H9 (cell line): ENCODE data around the gene ANKRD40. TPM values are rescaled to one million over a fixed set of nuclear protein-coding genes. Genes with fewer than 3 reads are reported as not detected.

Experiments
- DNase-seq: peaks from one replicate; pipeline ENCODE4 v3.0.0-alpha.2; 2017
- H2AFZ ChIP-seq: one replicate; pipeline ENCODE4 v1.6.1; 2013; ENCODE audit warnings: mild to moderate bottlenecking, low read length, control low read depth, moderate library complexity
- H2AK5ac ChIP-seq: 2 replicates; pipeline ENCODE4 v1.6.1; 2013; ENCODE audit warnings: low read length, control low read depth, mixed read lengths; ENCODE audit not compliant: insufficient read length
- H2BK120ac ChIP-seq: one replicate; pipeline ENCODE4 v1.6.1; 2013; ENCODE audit warnings: low read depth, mild to moderate bottlenecking, low read length, control low read depth, inconsistent platforms; ENCODE audit not compliant: poor library complexity, severe bottlenecking
- H2BK12ac ChIP-seq: 2 replicates; pipeline ENCODE4 v1.6.1; 2013; ENCODE audit warnings: low read length, control low read depth, mixed read lengths, low read depth; ENCODE audit not compliant: insufficient read length
- H2BK15ac ChIP-seq: 2 replicates; pipeline ENCODE4 v1.6.1; 2013; ENCODE audit warnings: low read depth, low read length, control low read depth
- H2BK20ac ChIP-seq: one replicate; pipeline ENCODE4 v1.6.1; 2013; ENCODE audit warnings: low read depth, mild to moderate bottlenecking, low read length, control low read depth, inconsistent platforms; ENCODE audit not compliant: poor library complexity, severe bottlenecking
- H2BK5ac ChIP-seq: 2 replicates; pipeline ENCODE4 v1.6.1; 2013; ENCODE audit warnings: low read length, control low read depth, mixed read lengths; ENCODE audit not compliant: insufficient read length
- H3K14ac ChIP-seq: 2 replicates; pipeline ENCODE4 v1.6.1; 2013; ENCODE audit warnings: low read length, control low read depth; ENCODE audit not compliant: insufficient read depth
- H3K18ac ChIP-seq: 2 replicates; pipeline ENCODE4 v1.6.1; 2013; ENCODE audit warnings: low read depth, mild to moderate bottlenecking, mixed read lengths, low read length, control low read depth; ENCODE audit not compliant: insufficient read length
- H3K23ac ChIP-seq: 2 replicates; pipeline ENCODE4 v1.6.1; 2013; ENCODE audit warnings: low read length, control low read depth, mixed read lengths, low read depth; ENCODE audit not compliant: insufficient read length
- H3K23me2 ChIP-seq: 2 replicates; pipeline ENCODE4 v1.6.1; 2013; ENCODE audit warnings: low read depth, mild to moderate bottlenecking, mixed read lengths, low read length, control low read depth; ENCODE audit not compliant: insufficient read length, poor library complexity, severe bottlenecking
- H3K27ac ChIP-seq: 2 replicates; pipeline ENCODE4 v1.5.1; 2013; ENCODE audit warnings: low read length, control low read depth, mixed read lengths, low read depth; ENCODE audit not compliant: insufficient read length
- H3K27me3 ChIP-seq: 2 replicates; pipeline ENCODE4 v1.6.1; 2013; ENCODE audit warnings: low read length, control low read depth, inconsistent platforms; ENCODE audit not compliant: insufficient read depth
- H3K4ac ChIP-seq: 2 replicates; pipeline ENCODE4 v1.6.1; 2013; ENCODE audit warnings: low read depth, mild to moderate bottlenecking, control low read depth, inconsistent platforms, low read length, moderate library complexity
- H3K4me1 ChIP-seq: 2 replicates; pipeline ENCODE4 v1.6.1; 2013; ENCODE audit warnings: low read length, control low read depth, inconsistent platforms; ENCODE audit not compliant: insufficient read depth
- H3K4me2 ChIP-seq: 2 replicates; pipeline ENCODE4 v1.6.1; 2013; ENCODE audit warnings: low read length, control low read depth, mixed read lengths; ENCODE audit not compliant: insufficient read length, insufficient read depth
- H3K56ac ChIP-seq: 2 replicates; pipeline ENCODE4 v1.6.1; 2013; ENCODE audit warnings: low read depth, mild to moderate bottlenecking, mixed read lengths, low read length, control low read depth; ENCODE audit not compliant: insufficient read length
- H3K79me1 ChIP-seq: 2 replicates; pipeline ENCODE4 v1.6.1; 2013; ENCODE audit warnings: low read depth, mild to moderate bottlenecking, moderate library complexity, low read length, control low read depth, inconsistent platforms; ENCODE audit not compliant: insufficient read depth, poor library complexity, severe bottlenecking
- H3K79me2 ChIP-seq: 2 replicates; pipeline ENCODE4 v1.6.1; 2013; ENCODE audit warnings: low read length, control low read depth, inconsistent platforms; ENCODE audit not compliant: insufficient read depth
- H3K9ac ChIP-seq: 2 replicates; pipeline ENCODE4 v1.6.1; 2013; ENCODE audit warnings: low read length, control low read depth, mixed read lengths; ENCODE audit not compliant: insufficient read length; ENCODE audit errors: extremely low read depth
- H3K9me3 ChIP-seq: one replicate; pipeline ENCODE4 v1.6.1; 2013; ENCODE audit warnings: low read depth, low read length, inconsistent platforms; ENCODE audit not compliant: control insufficient read depth
- H3T11ph ChIP-seq: one replicate; pipeline ENCODE4 v1.6.1; 2013; ENCODE audit warnings: mild to moderate bottlenecking, low read length, control low read depth, inconsistent platforms
- H4K20me1 ChIP-seq: one replicate; pipeline ENCODE4 v1.6.1; 2013; ENCODE audit not compliant: control insufficient read depth, insufficient read length, insufficient read depth
- H4K5ac ChIP-seq: 2 replicates; pipeline ENCODE4 v1.6.1; 2013; ENCODE audit warnings: low read depth, mild to moderate bottlenecking, mixed read lengths, low read length, control low read depth; ENCODE audit not compliant: insufficient read length
- H4K8ac ChIP-seq: replicated peaks from 2 replicates; pipeline ENCODE4 v1.6.1; 2013; ENCODE audit warnings: low read length, control low read depth, mixed read lengths, low read depth; ENCODE audit not compliant: insufficient read length
- H4K91ac ChIP-seq: 2 replicates; pipeline ENCODE4 v1.6.1; 2013; ENCODE audit warnings: low read depth, mild to moderate bottlenecking, moderate library complexity, mixed read lengths, low read length, control low read depth; ENCODE audit not compliant: insufficient read length
- H3K27ac Mint-ChIP-seq, 3 experiments: 2 replicates in 2 of 3; 3 replicates in 1 of 3; pipeline ENCODE4 v1.8.0; 2020 to 2021; ENCODE audit warnings: mixed read lengths in 3 of 3, mild to moderate bottlenecking in 1 of 3, moderate library complexity in 1 of 3
- H3K27me3 Mint-ChIP-seq: 2 replicates; pipeline ENCODE4 v1.8.0; 2021; ENCODE audit warnings: low read depth, mild to moderate bottlenecking, moderate library complexity, mixed read lengths
- H3K36me3 Mint-ChIP-seq, 3 experiments: 2 replicates in 2 of 3; 3 replicates in 1 of 3; pipeline ENCODE4 v1.8.0; 2020 to 2021; ENCODE audit warnings: low read depth in 3 of 3, mixed read lengths in 3 of 3; ENCODE audit not compliant: insufficient read depth in 1 of 3
- H3K4me1 Mint-ChIP-seq, 2 experiments: 2 replicates each; pipeline ENCODE4 v1.8.0; 2020; ENCODE audit warnings: mixed read lengths in 2 of 2
- H3K4me3 Mint-ChIP-seq, 2 experiments: 2 replicates in 1 of 2; 3 replicates in 1 of 2; pipeline ENCODE4 v1.8.0; 2020 to 2021; ENCODE audit warnings: mild to moderate bottlenecking in 2 of 2, mixed read lengths in 2 of 2, moderate library complexity in 1 of 2
- H3K9me3 Mint-ChIP-seq, 2 experiments: 2 replicates in 1 of 2; 3 replicates in 1 of 2; pipeline ENCODE4 v1.8.0; 2020; ENCODE audit warnings: mild to moderate bottlenecking in 2 of 2, mixed read lengths in 2 of 2, moderate library complexity in 1 of 2
- WGBS: extraction: QIAGEN DNeasy Blood & Tissue Kit; methylation state at CpG from one replicate; pipeline ENCODE4 v1.1.7; 2013; ENCODE audit warnings: missing lambda C conversion rate, low lambda C conversion rate, mixed read lengths; ENCODE audit not compliant: insufficient read length; ENCODE audit errors: extremely low coverage; 5-methylcytosine and 5-hydroxymethylcytosine counted together
- total RNA-seq: library from RNA; stranded (reverse); gene quantifications from 2 replicates; pipeline ENCODE4 v1.2.1, GENCODE V29; 2021
- TF ChIP-seq, protein P1 (sequence below): fragments of 200-600 bp; sonication (generic); conservative IDR thresholded peaks from 3 replicates; pipeline ENCODE4 v1.8.0; 2021; ENCODE audit warnings: antibody characterized with exemption, mild to moderate bottlenecking

Gene ANKRD40
- total RNA-seq, 1 experiment from 2014 or later, result 54.3 TPM

GRCh38 chr17:50675190-50675589, 32.5 kb downstream of the ANKRD40 start:
- Histone ChIP-seq H2BK20ac (no peak overlapping the region), H3T11ph (no peak overlapping the region), H2BK12ac (no peak overlapping the region), H2BK120ac (no peak overlapping the region), H3K56ac (no peak overlapping the region), H4K20me1 (no peaks in the 10 kb centered on the region), H3K9ac (no peak overlapping the region), H3K23me2 (no peaks in the 10 kb centered on the region), H2BK15ac (no peak overlapping the region), H3K18ac (no peak overlapping the region), H3K14ac (no peak overlapping the region), H3K4me1 (no peaks in the 10 kb centered on the region), H3K27ac (no peak overlapping the region), H4K8ac (no peak overlapping the region), H3K4me2 (no peak overlapping the region), H2AK5ac (no peak overlapping the region), H3K27me3 (no peaks in the 10 kb centered on the region), H3K79me2 (no peaks in the 10 kb centered on the region), H4K5ac (no peak overlapping the region), H3K9me3 (no peaks in the 10 kb centered on the region), H2BK5ac (no peak overlapping the region), H4K91ac (no peak overlapping the region), H2AFZ (no peak overlapping the region), H3K23ac (no peak overlapping the region), H3K4ac (no peak overlapping the region), H3K79me1 (no peaks in the 10 kb centered on the region)
- DNase-seq, result no peak
- Mint-ChIP-seq H3K4me3 (no peak overlapping the region), H3K27me3 (no peaks in the 10 kb centered on the region; the same call in none of the 2 replicates), H3K27ac (no peak overlapping the region; a peak in 1 of 7 replicates), H3K36me3 (no peaks in the 10 kb centered on the region; a peak in 1 of 7 replicates), H3K4me1 (0 out of 4 replicates have a peak, but pooled peaks cover 0 to 2% of the 10 kb centered on the region in 2 experiments), H3K9me3 (no peaks in the 10 kb centered on the region; a peak in 1 of 5 replicates)
- no CpG with 5 or more reads among the region's 3 CpGs for WGBS
- TF ChIP-seq, protein P1, sequence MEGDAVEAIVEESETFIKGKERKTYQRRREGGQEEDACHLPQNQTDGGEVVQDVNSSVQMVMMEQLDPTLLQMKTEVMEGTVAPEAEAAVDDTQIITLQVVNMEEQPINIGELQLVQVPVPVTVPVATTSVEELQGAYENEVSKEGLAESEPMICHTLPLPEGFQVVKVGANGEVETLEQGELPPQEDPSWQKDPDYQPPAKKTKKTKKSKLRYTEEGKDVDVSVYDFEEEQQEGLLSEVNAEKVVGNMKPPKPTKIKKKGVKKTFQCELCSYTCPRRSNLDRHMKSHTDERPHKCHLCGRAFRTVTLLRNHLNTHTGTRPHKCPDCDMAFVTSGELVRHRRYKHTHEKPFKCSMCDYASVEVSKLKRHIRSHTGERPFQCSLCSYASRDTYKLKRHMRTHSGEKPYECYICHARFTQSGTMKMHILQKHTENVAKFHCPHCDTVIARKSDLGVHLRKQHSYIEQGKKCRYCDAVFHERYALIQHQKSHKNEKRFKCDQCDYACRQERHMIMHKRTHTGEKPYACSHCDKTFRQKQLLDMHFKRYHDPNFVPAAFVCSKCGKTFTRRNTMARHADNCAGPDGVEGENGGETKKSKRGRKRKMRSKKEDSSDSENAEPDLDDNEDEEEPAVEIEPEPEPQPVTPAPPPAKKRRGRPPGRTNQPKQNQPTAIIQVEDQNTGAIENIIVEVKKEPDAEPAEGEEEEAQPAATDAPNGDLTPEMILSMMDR, result no peak
